GM18519 (cell line): Measurements from ENCODE around the gene PGLYRP2.

Experiments used
- ATAC-seq: cut with Tn5 transposase; IDR thresholded peaks from one replicate; pipeline ENCODE4 v1.9.1; 2021; ENCODE audit warnings: mild to moderate bottlenecking, moderate library complexity; ENCODE audit not compliant: unreplicated experiment, low FRiP score

Gene PGLYRP2

GRCh38 chr19:15456871-15457700 is 22.2 kb downstream of the PGLYRP2 start:
- ATAC-seq: no peak

GRCh38 chr19:15456441-15456840 is 22.9 kb downstream of the PGLYRP2 start:
- ATAC-seq: no peak

- no peak for ATAC-seq
These were observed 23.3 kb downstream of the PGLYRP2 start for GRCh38 chr19:15455996-15456395.

- ATAC-seq: no peak
These were observed 25.1 kb downstream of the PGLYRP2 start for GRCh38 chr19:15453906-15454860.

- ATAC-seq: no peak
These were observed 26.2 kb downstream of the PGLYRP2 start for GRCh38 chr19:15453091-15453578.

GRCh38 chr19:15452111-15453047 is 26.9 kb downstream of the PGLYRP2 start:
- no peak for ATAC-seq

GRCh38 chr19:15450528-15450890 is 28.8 kb downstream of the PGLYRP2 start:
- ATAC-seq: no peak

- ATAC-seq: no peak
These were observed 29.4 kb downstream of the PGLYRP2 start, which contains the start of gene WIZ for GRCh38 chr19:15449620-15450527. WIZ (minus strand) TSS chr19:15449956; CDS start chr19:15448307, 1,649 bp downstream.

GRCh38 chr19:15448778-15449619 is 30.3 kb downstream of the PGLYRP2 start:
- ATAC-seq: no peak

GRCh38 chr19:15448044-15448777 is 31.1 kb downstream of the PGLYRP2 start:
- ATAC-seq: no peak

GRCh38 chr19:15447057-15447456 is 32.2 kb downstream of the PGLYRP2 start:
- no peak for ATAC-seq

GRCh38 chr19:15445807-15446376 is 33.4 kb downstream of the PGLYRP2 start:
- no peak for ATAC-seq

- ATAC-seq: no peak
These were observed 34.1 kb downstream of the PGLYRP2 start for GRCh38 chr19:15445227-15445605.

- ATAC-seq: no peak
These were observed 34.6 kb downstream of the PGLYRP2 start for GRCh38 chr19:15444505-15445226.

- no peak for ATAC-seq
These were observed 35.5 kb downstream of the PGLYRP2 start for GRCh38 chr19:15443838-15444237.

- no peak for ATAC-seq
These were observed 36.0 kb downstream of the PGLYRP2 start for GRCh38 chr19:15443325-15443724.
